HG02852 (cell line): ENCODE data around the gene GALNT9.

Experiments used
- ATAC-seq: cut with Tn5 transposase; IDR thresholded peaks from one replicate; pipeline ENCODE4 v1.9.1; 2021; ENCODE audit warnings: mild to moderate bottlenecking, moderate library complexity; ENCODE audit not compliant: unreplicated experiment

The GALNT9 gene

GRCh38 chr12:132188916-132189325 is 140.5 kb downstream of the GALNT9 start:
- ATAC-seq: no peak

- no peak for ATAC-seq
Measured at GRCh38 chr12:132188451-132188901, 140.9 kb downstream of the GALNT9 start.

GRCh38 chr12:132187646-132188450 is 141.5 kb downstream of the GALNT9 start:
- ATAC-seq: no peak

- ATAC-seq: no peak
Measured at GRCh38 chr12:132186857-132187620, 142.3 kb downstream of the GALNT9 start.

GRCh38 chr12:132186208-132186856 is 143.1 kb downstream of the GALNT9 start:
- ATAC-seq: no peak

- ATAC-seq: no peak
Measured at GRCh38 chr12:132185705-132186104, 143.7 kb downstream of the GALNT9 start.

GRCh38 chr12:132182711-132183365 is 146.6 kb downstream of the GALNT9 start:
- ATAC-seq: no peak

- ATAC-seq: no peak
Measured at GRCh38 chr12:132182206-132182710, 147.1 kb downstream of the GALNT9 start.

- ATAC-seq: no peak
Measured at GRCh38 chr12:132181570-132182200, 147.7 kb downstream of the GALNT9 start.

GRCh38 chr12:132180648-132181546 is 148.5 kb downstream of the GALNT9 start:
- ATAC-seq: no peak

- no peak for ATAC-seq
Measured at GRCh38 chr12:132179431-132180362, 149.7 kb downstream of the GALNT9 start.

GRCh38 chr12:132178801-132179401 is 150.5 kb downstream of the GALNT9 start:
- no peak for ATAC-seq

- ATAC-seq: no peak
Measured at GRCh38 chr12:132178316-132178715, 151.1 kb downstream of the GALNT9 start.

GRCh38 chr12:132176920-132177551 is 152.4 kb downstream of the GALNT9 start:
- ATAC-seq: no peak

GRCh38 chr12:132176385-132176919 is 152.9 kb downstream of the GALNT9 start:
- ATAC-seq: no peak

GRCh38 chr12:132175496-132176384 is 153.6 kb downstream of the GALNT9 start:
- ATAC-seq: no peak
